ENCODE results near the gene PFKP.

PFKP gene

GRCh38 chr10:3119796-3120459 is 52.6 kb downstream of the PFKP start:
- peak; percentile 25 for DNase-seq
- TF ChIP-seq CTCF (IDR thresholded peaks at IDR 0.05; ENCODE audit: borderline replicate concordance, extremely low read depth, low read length, poor library complexity, severe bottlenecking) (peak; percentile 48), EZH2 (IDR thresholded peaks at IDR 0.05; ENCODE audit: borderline replicate concordance, low read depth, low read length, severe bottlenecking) (no peak)
- peak; percentile 61; the same call in 2 of the 3 replicates for ATAC-seq (ENCODE audit: insufficient read depth, low read depth)
- no peaks in the 10 kb centered on the region for H3K9me3 ChIP-seq (ENCODE audit: insufficient read depth, low read length, severe bottlenecking)
- H2AFZ ChIP-seq (ENCODE audit: low read depth, low read length) = no peak overlapping the region
- no peaks in the 10 kb centered on the region; the same call in 1 of the 2 replicates for H3K79me2 ChIP-seq (ENCODE audit: insufficient read depth, low read length)
- H3K27ac ChIP-seq (ENCODE audit: low read length) = no peak overlapping the region
- no peaks in the 10 kb centered on the region for H3K27me3 ChIP-seq (ENCODE audit: insufficient read depth, low read length, poor library complexity)
- H3K4me1 ChIP-seq (ENCODE audit: insufficient read depth, low read length) = no peaks in the 10 kb centered on the region
- H3K4me2 ChIP-seq (ENCODE audit: insufficient read depth, low read length) = no peak overlapping the region
- peaks cover 27% of the 10 kb centered on the region for H4K20me1 ChIP-seq (ENCODE audit: insufficient read depth, low read length)
- H3K36me3 ChIP-seq (ENCODE audit: insufficient read depth, low read length) = peaks cover 94% of the 10 kb centered on the region
- H3K9ac ChIP-seq (ENCODE audit: low read depth, low read length) = no peak overlapping the region
- H3K4me3 ChIP-seq (ENCODE audit: low read depth in 1 of 2, low read length in 2 of 2) = no peak overlapping the region

- Histone ChIP-seq H3K79me2 (ENCODE audit: insufficient read depth, low read length) (peaks cover 1% of the 10 kb centered on the region; the same call in 1 of the 2 replicates), H3K36me3 (ENCODE audit: insufficient read depth, low read length) (peaks cover 94% of the 10 kb centered on the region), H3K4me2 (ENCODE audit: insufficient read depth, low read length) (no peak overlapping the region), H3K4me3 (ENCODE audit: low read depth in 1 of 2, low read length in 2 of 2) (no peak overlapping the region), H3K27ac (ENCODE audit: low read length) (no peak overlapping the region), H3K4me1 (ENCODE audit: insufficient read depth, low read length) (no peaks in the 10 kb centered on the region), H2AFZ (ENCODE audit: low read depth, low read length) (no peak overlapping the region), H3K9ac (ENCODE audit: low read depth, low read length) (no peak overlapping the region), H3K27me3 (ENCODE audit: insufficient read depth, low read length, poor library complexity) (no peaks in the 10 kb centered on the region), H4K20me1 (ENCODE audit: insufficient read depth, low read length) (peaks cover 37% of the 10 kb centered on the region), H3K9me3 (ENCODE audit: insufficient read depth, low read length, severe bottlenecking) (no peaks in the 10 kb centered on the region)
- TF ChIP-seq CTCF (IDR thresholded peaks at IDR 0.05; ENCODE audit: borderline replicate concordance, extremely low read depth, low read length, poor library complexity, severe bottlenecking) (no peak), EZH2 (IDR thresholded peaks at IDR 0.05; ENCODE audit: borderline replicate concordance, low read depth, low read length, severe bottlenecking) (no peak)
- ATAC-seq (ENCODE audit: insufficient read depth, low read depth) = no peak
- DNase-seq = no peak
Measured at GRCh38 chr10:3122034-3122433, 54.7 kb downstream of the PFKP start.

GRCh38 chr10:3122486-3123205 is 55.3 kb downstream of the PFKP start:
- peaks cover 38% of the 10 kb centered on the region for H4K20me1 ChIP-seq (ENCODE audit: insufficient read depth, low read length)
- no peaks in the 10 kb centered on the region for H3K9me3 ChIP-seq (ENCODE audit: insufficient read depth, low read length, severe bottlenecking)
- H3K36me3 ChIP-seq (ENCODE audit: insufficient read depth, low read length) = peaks cover 94% of the 10 kb centered on the region
- TF ChIP-seq EZH2 (IDR thresholded peaks at IDR 0.05; ENCODE audit: borderline replicate concordance, low read depth, low read length, severe bottlenecking) (no peak), CTCF (IDR thresholded peaks at IDR 0.05; ENCODE audit: borderline replicate concordance, extremely low read depth, low read length, poor library complexity, severe bottlenecking) (no peak)
- H3K4me1 ChIP-seq (ENCODE audit: insufficient read depth, low read length) = no peaks in the 10 kb centered on the region
- H2AFZ ChIP-seq (ENCODE audit: low read depth, low read length) = no peak overlapping the region
- no peak overlapping the region for H3K4me2 ChIP-seq (ENCODE audit: insufficient read depth, low read length)
- no peak overlapping the region for H3K9ac ChIP-seq (ENCODE audit: low read depth, low read length)
- peaks cover 1% of the 10 kb centered on the region; the same call in 1 of the 2 replicates for H3K79me2 ChIP-seq (ENCODE audit: insufficient read depth, low read length)
- no peaks in the 10 kb centered on the region for H3K27me3 ChIP-seq (ENCODE audit: insufficient read depth, low read length, poor library complexity)
- H3K27ac ChIP-seq (ENCODE audit: low read length) = no peak overlapping the region
- ATAC-seq (ENCODE audit: insufficient read depth, low read depth) = no peak
- no peak overlapping the region for H3K4me3 ChIP-seq (ENCODE audit: low read depth in 1 of 2, low read length in 2 of 2)
- no peak for DNase-seq
